Stimulated activated CD8-positive, alpha-beta memory T cell treated with anti-CD3 and anti-CD28 coated beads, Interleukin-2, amount 100 ng/mL, for 48 hours (primary cell): Measurements from ENCODE around the gene PARS2.

ENCODE experiments used
- DNase-seq, 2 donors: peaks; one replicate each; pipeline ENCODE4 v3.0.0-alpha.2; 2020; ENCODE audit warnings: low read depth in 2 of 2

PARS2 gene

DNA sequence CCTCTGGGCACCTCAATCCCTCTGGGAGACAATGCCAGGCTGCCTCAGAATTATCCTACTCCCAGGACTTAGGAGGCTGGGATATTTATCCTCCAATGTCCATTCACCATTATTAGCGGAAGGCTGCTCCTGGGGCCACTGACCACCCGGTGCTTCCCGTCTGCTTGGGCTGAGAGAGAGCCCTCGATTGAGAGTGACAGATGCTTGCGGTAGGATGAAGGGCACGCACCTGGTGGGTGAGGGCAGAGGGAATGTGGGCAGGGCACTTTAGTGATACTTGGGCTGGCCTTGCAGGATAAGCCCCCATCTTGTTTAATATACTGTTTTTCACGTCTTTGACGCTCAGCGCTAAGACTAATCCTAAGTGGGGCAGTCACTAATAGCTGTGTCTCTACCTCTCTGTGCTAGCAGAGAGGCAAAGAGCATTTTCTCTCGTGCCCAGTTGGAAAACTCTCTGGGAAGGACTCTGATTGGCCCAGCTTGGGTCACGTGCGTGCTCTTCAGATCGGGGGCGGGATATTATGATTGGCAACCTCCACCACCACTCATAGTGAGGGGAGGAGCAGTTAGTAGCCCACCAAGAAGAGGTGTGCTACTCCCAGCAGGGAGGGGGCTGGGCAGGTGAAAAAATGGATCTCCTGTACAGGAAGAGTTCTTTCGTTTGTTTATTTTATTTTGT, 10.6 kb upstream of the PARS2 start:
- peak in 1 of 2 donors; percentile 17 for DNase-seq

DNA sequence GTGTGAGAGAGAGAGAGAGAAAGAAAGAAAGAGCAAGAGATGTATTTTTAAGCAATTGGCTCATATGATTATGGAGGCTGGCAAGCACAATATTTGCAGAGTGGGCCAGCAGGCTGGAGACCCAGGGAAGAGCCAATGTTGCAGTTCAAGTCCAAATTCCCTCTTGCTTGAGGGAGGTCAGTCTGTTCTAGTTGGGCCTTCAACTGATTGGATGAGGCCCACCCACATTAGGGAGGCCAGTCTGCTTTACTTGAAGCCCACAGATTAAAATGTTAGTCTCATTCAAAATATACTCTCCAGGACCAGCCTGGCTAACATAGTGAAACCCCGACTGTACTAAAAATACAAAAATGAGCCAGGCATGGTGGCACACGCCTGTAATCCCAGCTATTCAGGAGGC, 8.6 kb upstream of the PARS2 start:
- DNase-seq, result no peak

DNA sequence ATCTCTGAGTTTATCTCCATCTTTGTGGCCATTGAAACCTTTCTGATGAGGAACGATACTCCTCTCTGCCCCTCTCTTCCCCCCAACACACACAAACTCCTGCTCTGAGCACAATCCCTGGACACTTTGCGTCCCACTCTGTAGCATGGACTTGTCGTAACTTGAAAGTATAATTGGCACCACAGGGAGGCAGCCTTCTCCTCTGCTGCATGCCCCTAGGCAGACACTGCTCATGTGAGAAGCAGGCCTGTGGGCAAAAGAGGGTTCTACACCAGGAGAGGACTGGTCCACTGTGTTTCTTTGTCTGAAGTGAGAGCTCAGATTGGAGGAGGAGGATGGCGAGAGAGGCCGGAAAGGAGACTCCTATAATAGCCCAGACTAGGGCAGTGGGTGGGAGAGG, 3.8 kb upstream of the PARS2 start:
- DNase-seq, result no peak

DNA sequence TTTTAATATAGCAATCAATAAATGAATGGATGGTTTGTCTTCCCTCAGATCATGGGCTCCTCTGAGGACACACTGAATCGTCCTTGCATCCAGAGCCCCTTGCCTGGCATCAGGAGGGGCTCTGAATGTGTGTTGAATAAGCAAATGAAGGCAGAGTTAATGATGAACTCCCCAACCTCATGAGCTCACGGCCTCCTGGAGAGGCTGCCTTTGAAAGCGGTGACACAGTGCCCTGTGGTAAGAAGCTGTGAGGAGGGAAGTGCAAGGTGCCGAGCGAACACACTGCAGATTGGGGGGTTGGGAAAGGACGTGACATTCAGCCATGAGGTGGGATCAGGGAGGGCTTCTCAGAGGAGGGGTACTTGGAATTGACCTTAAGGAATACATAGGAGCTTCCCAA, 3.2 kb upstream of the PARS2 start:
- no peak for DNase-seq

DNA sequence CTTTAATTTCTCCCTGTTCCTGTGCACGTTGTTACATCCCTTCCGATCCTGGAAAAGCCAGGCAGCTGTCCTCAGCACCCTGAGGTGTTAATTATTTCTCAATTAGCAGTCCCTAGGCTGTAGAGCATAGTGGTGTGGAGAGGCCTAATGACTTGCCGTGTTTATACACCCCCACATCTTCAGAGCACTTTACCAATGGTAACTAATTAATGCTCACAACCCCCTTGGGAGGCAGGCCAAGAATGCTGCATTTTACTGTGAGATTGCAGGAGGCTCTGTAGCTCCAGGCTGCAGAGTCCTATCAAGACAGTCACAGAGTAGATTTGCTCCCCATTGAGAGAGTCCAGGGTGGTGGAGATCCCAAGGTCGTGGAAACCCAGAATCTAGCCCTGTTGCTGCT, 2.4 kb upstream of the PARS2 start:
- no peak for DNase-seq

DNA sequence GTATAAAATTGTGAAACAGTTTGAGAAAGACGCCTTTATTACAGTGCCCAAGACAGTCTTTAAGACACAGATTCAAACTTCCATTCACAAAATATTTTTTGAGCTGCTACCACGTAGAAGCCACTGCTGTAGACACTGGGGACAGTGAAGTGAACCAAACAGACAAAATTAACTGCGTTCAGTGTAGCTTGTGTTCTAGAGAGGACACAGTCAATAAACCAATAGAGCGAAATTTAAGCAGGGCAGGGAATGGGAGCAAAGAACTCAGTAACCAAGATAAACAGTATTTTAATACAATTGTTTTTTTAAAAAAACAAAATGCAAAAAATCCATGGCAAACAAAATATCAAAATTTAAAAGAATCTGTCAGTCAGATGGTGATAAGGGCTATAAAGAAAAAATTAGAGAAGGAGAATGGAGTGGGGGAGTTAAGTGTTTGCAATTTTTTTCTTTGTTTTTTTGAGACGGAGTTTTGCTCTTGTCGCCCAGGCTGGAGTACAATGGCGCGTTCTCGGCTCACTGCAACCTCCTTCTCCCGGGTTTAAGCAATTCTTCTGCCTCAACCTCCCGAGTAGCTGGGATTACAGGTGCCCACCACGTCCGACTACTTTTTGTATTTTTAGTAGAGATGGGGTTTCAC, 719 bp upstream of the PARS2 start:
- no peak for DNase-seq

DNA sequence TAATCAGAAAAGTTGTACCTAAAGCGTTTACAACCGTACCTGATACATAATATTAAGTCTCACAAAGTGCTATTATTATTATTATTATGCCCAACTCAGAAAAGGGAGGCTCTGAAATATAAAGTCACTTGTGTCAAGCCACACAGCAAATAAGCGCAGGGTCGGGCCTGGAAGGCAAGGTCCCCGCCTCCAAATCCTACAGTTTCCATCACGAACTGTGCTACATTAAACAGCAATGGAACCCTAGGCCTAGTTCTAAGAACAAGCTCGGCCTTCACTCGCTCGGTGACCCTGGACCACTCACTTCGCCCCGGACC, 549 bp downstream of the PARS2 start:
- DNase-seq, result no peak

DNA sequence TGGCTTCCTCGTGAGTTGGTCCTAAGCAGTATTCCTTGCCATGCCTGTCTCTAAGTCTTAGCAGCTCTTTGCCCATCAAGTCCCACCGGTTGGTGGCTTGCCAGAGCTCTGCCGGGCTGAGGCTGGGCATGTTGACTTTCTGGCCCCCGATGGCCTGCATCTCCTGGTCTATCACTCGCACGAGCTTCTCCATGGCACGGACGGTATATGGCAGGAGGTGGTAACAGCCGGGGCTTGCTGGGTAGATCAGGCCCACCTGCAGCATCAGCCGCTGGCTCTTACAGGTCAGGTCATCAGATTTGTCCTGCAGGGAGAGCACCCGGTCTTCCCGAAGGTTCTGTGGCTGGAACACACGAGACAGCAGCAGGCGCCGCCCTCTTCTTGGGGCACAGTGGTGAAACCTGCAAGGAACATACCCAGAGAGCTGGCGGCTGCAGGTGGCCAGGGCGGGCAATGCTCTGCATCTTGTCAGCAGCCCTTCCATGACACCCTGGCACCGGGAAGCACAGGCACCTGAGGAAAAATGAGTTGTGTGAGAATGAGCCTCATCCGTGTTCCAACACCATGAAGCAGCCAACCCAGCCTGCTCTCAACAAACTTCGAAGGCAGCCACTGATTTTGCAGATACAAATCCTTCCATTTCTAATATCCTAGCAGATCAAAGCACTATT, 5.5 kb downstream of the PARS2 start:
- DNase-seq, result no peak

DNA sequence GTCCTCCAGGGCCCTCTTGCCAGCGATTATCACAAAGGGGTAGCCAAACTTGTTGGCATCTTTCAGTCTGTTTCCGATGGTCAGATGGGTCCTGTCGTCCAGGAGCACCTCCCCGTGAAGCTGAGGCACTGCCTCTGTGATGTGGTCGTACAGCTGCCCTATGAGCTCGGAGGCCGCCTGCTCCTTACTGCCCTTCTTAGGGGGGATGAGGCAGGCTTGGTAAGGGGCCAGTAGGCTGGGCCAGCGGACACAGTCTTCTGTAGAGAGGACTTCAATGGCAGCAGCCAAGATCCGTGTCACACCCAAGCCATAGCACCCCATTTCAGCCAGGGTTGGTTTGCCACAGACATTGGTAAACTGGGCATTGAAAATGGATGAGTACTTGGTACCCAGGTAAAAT, 6.5 kb downstream of the PARS2 start:
- no peak for DNase-seq

DNA sequence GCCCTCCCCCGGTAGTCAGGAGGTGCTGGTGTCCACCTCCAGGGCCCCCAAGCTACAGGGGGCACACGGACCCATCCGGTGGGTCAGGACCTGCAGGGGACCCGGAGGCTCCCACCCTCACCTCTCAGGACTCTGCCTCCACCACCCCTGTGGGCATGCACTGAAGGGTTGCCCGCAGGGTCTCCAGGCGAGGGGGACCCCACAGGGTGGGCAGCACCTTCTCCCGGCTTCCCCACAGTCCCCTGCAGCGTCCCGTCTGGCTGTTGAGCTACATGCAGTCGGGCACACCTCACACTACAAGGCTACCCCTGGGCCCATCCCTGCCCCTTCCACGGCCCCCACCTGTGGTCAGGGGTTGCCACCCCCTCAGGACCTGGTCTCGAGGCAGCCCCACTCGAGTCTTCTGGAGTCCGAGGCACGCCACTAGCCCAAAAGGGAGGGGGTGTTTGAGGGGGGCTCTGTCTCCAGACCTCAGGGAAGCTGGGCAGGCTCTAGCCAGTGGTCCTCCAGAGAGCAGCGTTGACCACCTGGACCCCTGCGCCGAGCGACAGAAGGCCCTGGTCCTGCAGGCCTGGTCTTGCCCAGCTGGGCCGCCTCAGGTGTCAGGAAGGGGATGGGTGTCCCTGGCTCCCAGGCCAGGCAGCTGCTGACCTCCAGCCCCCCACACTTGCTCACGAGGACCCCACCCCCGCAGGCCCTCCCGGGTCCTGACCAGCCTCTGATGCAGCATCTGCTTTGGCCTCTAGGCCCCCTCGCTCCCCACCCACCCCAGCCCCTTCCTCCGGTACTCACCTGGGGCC, 9.6 kb downstream of the PARS2 start:
- DNase-seq, result no peak

DNA sequence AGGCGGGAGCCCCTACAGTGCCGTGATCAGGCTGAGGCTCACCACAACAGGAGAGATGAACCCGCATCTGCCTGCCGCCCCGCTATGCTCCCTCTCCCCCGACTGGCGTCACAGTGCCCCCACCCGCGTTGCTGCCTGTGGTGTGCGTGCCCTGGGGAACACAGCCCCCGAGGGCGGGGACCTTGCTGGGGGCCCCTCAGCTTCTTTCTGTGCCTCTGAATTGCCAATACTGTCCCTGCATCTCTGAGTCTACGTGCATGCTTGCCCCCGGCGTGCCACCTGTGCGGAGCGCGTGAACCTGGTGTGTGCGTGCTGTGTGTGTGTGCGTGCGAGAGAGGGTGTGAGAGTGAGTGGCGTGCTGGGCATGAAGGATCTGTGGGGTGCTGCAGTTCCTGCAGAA, 10.3 kb downstream of the PARS2 start:
- no peak for DNase-seq

DNA sequence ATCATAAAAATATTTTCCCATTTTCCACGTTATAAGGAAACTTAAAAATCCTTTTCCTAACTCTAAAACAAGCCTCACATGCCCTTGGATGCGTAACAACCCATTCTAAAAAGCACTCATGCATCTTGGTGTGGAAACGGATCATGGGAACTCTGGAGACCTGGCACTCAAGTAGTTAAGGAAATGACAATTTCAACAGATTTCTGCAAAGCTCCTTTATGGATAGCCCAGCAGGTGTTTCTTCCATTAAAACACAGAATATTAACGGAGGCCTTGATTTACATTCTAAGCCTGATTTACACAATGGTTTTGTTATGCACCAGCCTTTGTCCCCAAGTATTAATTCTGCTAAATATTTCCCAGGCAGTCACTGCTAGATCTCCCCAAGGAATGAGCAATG, 12.9 kb downstream of the PARS2 start:
- no peak for DNase-seq

DNA sequence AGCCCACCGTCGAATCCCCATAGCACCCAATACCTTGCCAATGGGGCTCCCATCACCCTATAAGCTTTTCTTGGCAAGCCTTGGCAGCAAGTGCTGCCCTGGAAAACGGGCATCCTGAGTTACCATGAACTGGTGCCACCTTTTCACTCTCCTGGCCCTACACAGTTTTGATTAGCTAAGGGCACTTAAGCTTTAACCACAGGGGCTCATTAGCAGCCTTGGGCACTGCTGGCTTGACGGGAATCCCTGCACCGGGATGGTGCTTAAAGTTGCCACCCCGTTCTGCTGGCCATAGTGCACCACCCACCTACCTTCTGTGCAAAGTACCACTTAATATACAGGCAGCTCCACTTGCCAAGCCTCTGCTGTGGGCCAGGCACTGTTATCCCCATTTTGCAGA, 13.7 kb downstream of the PARS2 start:
- DNase-seq, result no peak

DNA sequence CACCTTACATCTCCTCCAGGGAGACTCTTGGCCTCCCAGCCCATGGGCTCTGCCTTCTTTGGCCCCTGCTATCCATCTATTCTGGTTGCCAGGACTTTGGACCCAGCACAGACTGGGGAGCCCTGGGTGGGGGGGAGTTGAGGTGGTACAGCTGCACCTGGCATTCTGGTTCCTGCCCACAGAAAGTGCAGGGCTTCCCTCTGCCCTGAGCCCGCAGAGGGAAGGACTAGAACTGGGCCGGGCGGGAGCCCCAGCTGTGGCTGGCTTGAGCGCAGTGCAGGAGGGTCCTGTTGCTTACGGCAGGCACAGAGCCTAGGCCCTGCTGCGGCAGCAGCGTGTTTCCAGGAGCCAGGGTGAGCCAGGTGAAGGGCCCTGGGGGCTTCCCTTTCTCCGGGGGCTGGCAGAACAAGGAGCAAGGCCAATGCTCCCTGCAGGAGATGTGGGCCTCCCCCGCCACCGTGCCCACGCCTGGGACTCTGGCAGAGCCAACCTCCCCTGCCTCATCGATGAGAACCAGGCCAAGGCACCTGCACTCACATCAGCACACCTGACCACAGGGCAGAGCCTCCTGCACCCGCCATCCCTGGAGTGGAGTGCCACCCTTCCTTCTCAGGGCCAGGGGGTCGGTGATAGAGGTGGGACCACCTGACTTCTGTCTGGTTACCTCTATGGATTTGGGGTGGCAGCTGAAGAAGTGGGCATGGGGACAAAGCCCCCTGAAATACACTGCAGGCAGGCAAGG, 16.1 kb downstream of the PARS2 start:
- DNase-seq, result no peak

DNA sequence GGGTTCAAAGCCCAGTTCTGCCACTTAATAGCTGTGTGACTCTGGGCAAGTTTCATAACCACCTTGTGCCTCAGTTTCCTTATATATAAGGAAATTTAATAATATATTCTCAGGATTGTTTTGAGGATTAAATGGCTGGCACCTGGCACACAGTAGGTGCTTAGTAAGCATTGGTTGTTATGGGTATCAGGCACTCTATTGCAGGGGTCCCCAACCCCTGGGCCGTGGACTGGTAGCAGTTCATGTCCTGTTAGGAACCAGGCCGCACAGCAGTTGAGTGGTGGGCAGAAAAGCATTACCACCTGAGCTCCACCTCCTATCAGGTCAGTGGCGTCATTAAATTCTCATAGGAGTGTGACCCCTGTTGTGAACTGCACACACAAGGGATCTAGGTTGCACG, 18.5 kb downstream of the PARS2 start:
- DNase-seq, result no peak

DNA sequence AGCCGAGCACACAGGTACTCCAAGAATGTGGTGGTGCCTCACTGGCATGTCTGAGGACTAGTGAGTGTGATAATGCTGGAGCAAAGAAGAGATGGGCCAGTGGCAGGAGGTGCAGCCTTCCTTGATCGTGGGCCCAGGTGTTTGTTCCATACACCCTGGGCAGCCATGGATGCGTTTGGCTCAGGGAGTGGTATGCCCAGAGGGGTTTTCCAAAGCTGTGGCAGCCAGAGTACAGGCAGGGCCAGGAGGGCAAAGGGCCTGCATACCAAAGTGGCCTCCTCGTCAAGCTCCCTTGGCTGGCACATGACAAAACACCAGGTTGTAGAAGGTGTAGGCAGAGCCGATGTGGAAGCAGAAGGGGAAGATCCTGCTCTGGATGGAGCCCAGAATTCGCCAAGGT, 19.0 kb downstream of the PARS2 start:
- no peak for DNase-seq

DNA sequence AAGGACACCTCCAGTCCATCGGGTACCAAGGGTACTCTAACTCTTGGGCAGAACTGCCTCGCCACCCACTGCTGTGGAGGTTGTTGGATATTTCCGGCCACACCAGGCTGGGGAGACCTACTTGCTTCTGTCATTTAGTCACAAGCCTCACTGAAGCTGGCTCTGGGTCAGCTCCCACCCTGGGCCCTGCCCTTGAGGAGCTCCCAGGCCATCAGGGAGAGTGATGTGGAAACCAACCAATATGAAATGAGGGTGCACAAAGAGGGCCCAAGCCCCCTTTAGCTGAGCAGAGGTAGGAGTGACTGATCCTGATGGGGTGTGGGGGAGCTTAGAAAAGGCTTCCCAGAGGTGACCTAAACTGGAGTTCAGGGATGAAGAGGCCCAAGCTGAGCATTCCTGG, 19.6 kb downstream of the PARS2 start:
- no peak for DNase-seq

DNA sequence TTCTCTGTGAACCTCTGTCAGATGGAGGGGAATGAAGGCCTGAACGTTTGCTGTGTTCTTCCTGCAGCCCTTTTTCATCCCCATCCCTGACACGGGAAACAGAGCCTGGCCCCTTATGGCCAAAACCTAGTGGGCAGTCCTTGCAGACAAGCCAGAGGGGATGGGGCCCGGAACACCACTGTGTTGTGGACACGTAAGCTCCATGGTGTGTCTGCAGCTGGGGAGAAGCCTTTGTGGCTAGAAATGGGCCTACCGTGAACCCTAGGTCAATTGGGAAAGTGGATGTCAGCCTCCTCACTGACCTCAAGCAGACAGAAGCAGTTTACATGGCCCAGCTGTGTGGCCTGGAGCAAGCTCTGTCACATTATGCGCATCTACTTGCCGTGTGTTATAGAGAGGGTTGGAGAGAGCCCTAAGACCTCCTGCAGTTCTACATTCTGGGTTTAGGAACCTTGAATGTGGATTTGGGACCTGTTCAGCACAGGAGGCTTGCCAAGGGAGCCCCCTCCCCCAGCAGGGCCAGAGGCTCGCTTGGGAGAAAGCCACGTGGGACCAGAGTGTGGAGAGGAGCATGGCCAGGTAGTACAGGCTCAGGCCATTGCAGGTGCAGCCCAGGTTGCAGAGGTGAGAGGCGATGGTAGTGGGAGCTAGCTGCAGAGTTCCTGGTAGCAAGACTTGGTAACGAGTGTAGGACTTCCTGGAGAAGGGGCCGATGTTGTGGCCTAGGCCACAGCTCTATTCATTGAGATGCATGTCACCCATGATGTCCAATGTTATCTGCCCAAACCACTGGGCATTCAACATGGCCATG, 20.7 kb downstream of the PARS2 start:
- no peak for DNase-seq

DNA sequence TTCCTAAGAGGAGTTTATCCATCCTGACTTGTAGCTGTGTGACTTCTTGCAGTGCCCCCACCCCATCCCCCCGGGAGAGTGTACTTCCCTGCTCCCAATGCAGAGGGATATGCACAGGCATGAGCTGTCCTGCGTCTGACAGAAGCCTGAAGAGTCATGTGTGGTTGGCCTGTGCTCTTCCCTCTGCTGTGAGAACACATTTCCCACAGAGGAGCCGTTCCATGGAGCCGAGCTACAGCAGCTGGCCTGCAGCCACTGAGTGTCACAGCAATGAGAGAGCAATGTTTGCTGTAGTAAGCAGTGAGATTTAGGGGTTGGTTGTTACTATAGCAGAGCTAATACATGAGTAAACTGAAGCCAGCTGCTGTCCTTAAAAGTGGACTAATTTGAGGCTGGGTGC, 22.0 kb downstream of the PARS2 start:
- no peak for DNase-seq

DNA sequence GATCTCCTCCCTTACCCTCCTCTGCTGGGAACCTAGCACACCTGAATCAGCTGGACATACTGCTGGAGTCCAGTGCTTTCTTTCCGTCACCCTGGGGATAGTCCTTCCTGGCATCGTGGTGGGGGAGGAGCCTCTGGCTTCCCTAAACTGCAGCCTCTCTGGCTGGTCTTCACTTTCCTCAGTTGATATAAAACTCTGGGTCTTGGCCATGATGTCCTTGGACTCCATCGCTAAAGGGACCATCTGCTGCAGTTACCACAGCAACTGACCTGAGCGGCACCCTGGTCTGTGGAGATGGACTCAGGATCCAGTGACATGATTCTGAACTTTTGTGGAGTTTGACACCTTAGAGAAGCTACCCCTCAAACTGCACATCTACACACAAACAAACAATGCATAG, 22.8 kb downstream of the PARS2 start:
- DNase-seq, result no peak

DNA sequence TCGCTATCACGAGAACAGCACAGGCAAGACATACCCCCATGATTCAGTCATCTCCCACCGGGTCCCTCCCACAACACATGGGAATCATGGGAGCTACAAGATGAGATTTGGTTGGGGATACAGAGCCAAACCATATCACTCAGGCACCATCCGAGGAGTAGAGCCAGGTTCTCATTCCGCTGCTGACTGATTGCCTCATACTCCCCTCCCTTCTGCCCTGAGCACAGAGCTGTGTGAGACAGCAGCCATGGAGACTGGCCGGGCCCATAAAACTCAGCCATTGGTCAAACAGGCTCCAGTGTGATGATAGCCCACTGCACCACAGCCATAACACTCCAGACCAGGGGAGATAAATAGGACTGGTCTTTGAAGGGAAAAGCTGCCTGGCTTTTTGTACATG, 26.1 kb downstream of the PARS2 start:
- no peak for DNase-seq
